ENCODE results near the gene SLC66A2.
"Not testable (repeated sequence)": the region's sequence is repeated elsewhere in the genome, so short reads cannot be mapped to it uniquely, and the experiment has no call there.

Gene SLC66A2

GRCh38 chr18:79879566-79879965, 71.9 kb downstream of the SLC66A2 start:
- no peak for DNase-seq (ENCODE audit: low spot score)

GRCh38 chr18:79878741-79879378, 72.6 kb downstream of the SLC66A2 start:
- DNase-seq (ENCODE audit: low spot score), result no peak

GRCh38 chr18:79878246-79878645, 73.2 kb downstream of the SLC66A2 start:
- DNase-seq (ENCODE audit: low spot score), result not testable (repeated sequence)

GRCh38 chr18:79877163-79878091, 74.0 kb downstream of the SLC66A2 start:
- DNase-seq (ENCODE audit: low spot score), result peak; percentile 48

GRCh38 chr18:79876497-79876896, 75.0 kb downstream of the SLC66A2 start:
- DNase-seq (ENCODE audit: low spot score), result no peak

GRCh38 chr18:79875931-79876461, 75.5 kb downstream of the SLC66A2 start:
- no peak for DNase-seq (ENCODE audit: low spot score)

- no peak for DNase-seq (ENCODE audit: low spot score)
Observed at GRCh38 chr18:79875531-79875919, 75.9 kb downstream of the SLC66A2 start.

- DNase-seq (ENCODE audit: low spot score), result no peak
Observed at GRCh38 chr18:79874553-79875530, 76.6 kb downstream of the SLC66A2 start.

- DNase-seq (ENCODE audit: low spot score), result no peak
Observed at GRCh38 chr18:79873449-79874110, 77.9 kb downstream of the SLC66A2 start.

GRCh38 chr18:79872527-79873444, 78.7 kb downstream of the SLC66A2 start:
- DNase-seq (ENCODE audit: low spot score), result no peak

- no peak for DNase-seq (ENCODE audit: low spot score)
Observed at GRCh38 chr18:79871481-79872091, 79.9 kb downstream of the SLC66A2 start.

- DNase-seq (ENCODE audit: low spot score), result no peak
Observed at GRCh38 chr18:79871026-79871390, 80.4 kb downstream of the SLC66A2 start.

- DNase-seq (ENCODE audit: low spot score), result no peak
Observed at GRCh38 chr18:79870301-79871025, 81.0 kb downstream of the SLC66A2 start.

GRCh38 chr18:79869591-79870300, 81.7 kb downstream of the SLC66A2 start:
- no peak for DNase-seq (ENCODE audit: low spot score)

- DNase-seq (ENCODE audit: low spot score), result no peak
Observed at GRCh38 chr18:79868811-79869541, 82.5 kb downstream of the SLC66A2 start.

GRCh38 chr18:79868168-79868784, 83.2 kb downstream of the SLC66A2 start:
- no peak for DNase-seq (ENCODE audit: low spot score)

GRCh38 chr18:79867666-79868065, 83.8 kb downstream of the SLC66A2 start:
- DNase-seq (ENCODE audit: low spot score), result no peak

Measured in HuH-7 (cell line).